SK-N-SH (cell line): Measurements from ENCODE around the gene LPIN2. TPM values are rescaled to one million over a fixed set of nuclear protein-coding genes. Genes with fewer than 3 reads are reported as not detected.

ENCODE experiments used
- CTCF ChIA-PET: fragments of 300-600, 350-600 bp; formaldehyde crosslinking; extraction: SDS; loops from one replicate; lab custom pipeline; 2021; lab: Yijun Ruan, JAX
- POLR2A ChIA-PET: fragments of 350-600 bp; sonication (Branson Sonifier 250); formaldehyde crosslinking; extraction: SDS; loops from one replicate; lab custom pipeline; 2020; ENCODE audit warnings: antibody characterized with exemption, inconsistent platforms; lab: Yijun Ruan, JAX
- DNase-seq: peaks from one replicate; pipeline ENCODE4 v3.0.0; 2012
- H2AFZ ChIP-seq: fragments of 200-600 bp; sonication (generic); 2 replicates; pipeline ENCODE4 v1.8.1; 2016; ENCODE audit warnings: antibody characterized with exemption, mild to moderate bottlenecking, low read depth
- H3F3A ChIP-seq: fragments of 200-600 bp; sonication (generic); replicated peaks from 2 replicates; pipeline ENCODE3; 2016; ENCODE audit warnings: antibody characterized with exemption, mild to moderate bottlenecking; ENCODE audit not compliant: insufficient read depth
- H3K27ac ChIP-seq, 2 experiments: fragments of 200-500 bp in 1 of 2; fragments of 200-600 bp in 1 of 2; sonication (Bioruptor generic) in 1 of 2; sonication (generic), shearing (Covaris generic) in 1 of 2; 2 replicates each; pipeline versions ENCODE4 v1.5.1 to v1.6.1; 2014 to 2016; ENCODE audit warnings: low read depth in 2 of 2, inconsistent platforms in 1 of 2, low read length in 1 of 2, mild to moderate bottlenecking in 1 of 2, mixed read lengths in 1 of 2
- H3K27me3 ChIP-seq: fragments of 200-600 bp; sonication (generic), shearing (Covaris generic); 2 replicates; pipeline ENCODE4 v1.6.1; 2016; ENCODE audit warnings: mixed run types; ENCODE audit not compliant: insufficient read depth
- H3K36me3 ChIP-seq, 2 experiments: fragments of 200-500 bp in 1 of 2; fragments of 200-600 bp in 1 of 2; sonication (Bioruptor generic) in 1 of 2; sonication (generic) in 1 of 2; replicated peaks in 1 of 2; 2 replicates each; pipeline versions ENCODE3 to v1.5.1; 2014 to 2016; ENCODE audit warnings: low read length in 1 of 2, mild to moderate bottlenecking in 1 of 2; ENCODE audit not compliant: insufficient read depth in 2 of 2, control insufficient read depth in 1 of 2
- H3K4me1 ChIP-seq, 2 experiments: fragments of 200-500 bp in 1 of 2; fragments of 200-600 bp in 1 of 2; sonication (Bioruptor generic) in 1 of 2; sonication (generic), shearing (Covaris generic) in 1 of 2; 2 replicates each; pipeline versions ENCODE4 v1.5.1 to v1.6.1; 2014 to 2016; ENCODE audit warnings: low read depth in 1 of 2, low read length in 1 of 2, mixed run types in 1 of 2; ENCODE audit not compliant: insufficient read depth in 2 of 2, control insufficient read depth in 1 of 2
- H3K4me2 ChIP-seq: fragments of 200-600 bp; sonication (generic), shearing (Covaris generic); 2 replicates; pipeline ENCODE4 v1.6.1; 2017; ENCODE audit warnings: mixed run types
- H3K4me3 ChIP-seq, 2 experiments: fragments of 200-500 bp in 1 of 2; fragments of 200-600 bp in 1 of 2; sonication (Bioruptor generic) in 1 of 2; sonication (generic), shearing (Covaris generic) in 1 of 2; 2 replicates each; pipeline versions ENCODE4 v1.5.1 to v1.8.1; 2014 to 2016; ENCODE audit warnings: low read depth in 2 of 2, inconsistent platforms in 1 of 2, low read length in 1 of 2, mild to moderate bottlenecking in 1 of 2, mixed read lengths in 1 of 2, moderate library complexity in 1 of 2
- H3K79me2 ChIP-seq: fragments of 200-600 bp; sonication (generic); 2 replicates; pipeline ENCODE4 v1.8.1; 2017; ENCODE audit warnings: mild to moderate bottlenecking; ENCODE audit not compliant: insufficient read depth
- H3K9ac ChIP-seq: fragments of 200-600 bp; sonication (generic); 2 replicates; pipeline ENCODE4 v1.6.1; 2017; ENCODE audit warnings: mixed run types
- H3K9me2 ChIP-seq: fragments of 200-600 bp; sonication (generic); 2 replicates; pipeline ENCODE4 v1.6.1; 2017; ENCODE audit warnings: mixed run types
- H3K9me3 ChIP-seq: fragments of 200-600 bp; sonication (generic); 2 replicates; pipeline ENCODE4 v1.6.1; 2017; ENCODE audit warnings: mixed run types, mild to moderate bottlenecking, moderate library complexity
- H4K20me1 ChIP-seq: fragments of 200-600 bp; sonication (generic); 2 replicates; pipeline ENCODE4 v1.6.1; 2017; ENCODE audit warnings: mild to moderate bottlenecking, mixed run types; ENCODE audit not compliant: insufficient read depth
- MEF2A ChIP-seq: IDR thresholded peaks from 2 replicates; pipeline ENCODE4 v1.4.0; 2012; ENCODE audit warnings: low read depth, borderline replicate concordance
- MXI1 ChIP-seq: IDR thresholded peaks from 2 replicates; pipeline ENCODE4 v1.6.1; 2012; ENCODE audit warnings: mild to moderate bottlenecking, low read depth, low read length, improper control_type of control experiment
- NRF1 ChIP-seq: IDR thresholded peaks from 2 replicates; pipeline ENCODE4 v1.6.1; 2012; ENCODE audit warnings: low read depth, mild to moderate bottlenecking, low read length
- RAD21 ChIP-seq: IDR thresholded peaks from 2 replicates; pipeline ENCODE4 v1.6.1; 2012; ENCODE audit warnings: mild to moderate bottlenecking, low read length
- RFX5 ChIP-seq: IDR thresholded peaks from 2 replicates; pipeline ENCODE4 v1.6.1; 2012; ENCODE audit warnings: mild to moderate bottlenecking, improper control_type of control experiment, low read length
- SMC3 ChIP-seq: IDR thresholded peaks from 2 replicates; pipeline ENCODE4 v1.6.1; 2012; ENCODE audit warnings: low read depth, low read length, improper control_type of control experiment
- TAF1 ChIP-seq: IDR thresholded peaks from 2 replicates; pipeline ENCODE4 v1.6.1; 2012; ENCODE audit warnings: low read depth, mild to moderate bottlenecking, low read length, moderate library complexity, borderline replicate concordance
- TCF12 ChIP-seq: IDR thresholded peaks from 2 replicates; pipeline ENCODE4 v1.4.0; 2012
- USF2 ChIP-seq: fragments of 150-350 bp; IDR thresholded peaks from 2 replicates; pipeline ENCODE4 v1.6.1; 2017; ENCODE audit warnings: antibody characterized with exemption, low read length, low read depth, borderline replicate concordance
- YY1 ChIP-seq: IDR thresholded peaks from 2 replicates; pipeline ENCODE4 v1.4.0; 2012; ENCODE audit warnings: low read depth, mild to moderate bottlenecking
- WGBS: methylation state at CpG from one replicate; pipeline ENCODE4 v1.1.6; 2017; ENCODE audit warnings: low lambda C conversion rate; 5-methylcytosine and 5-hydroxymethylcytosine counted together
- polyA plus RNA-seq, 3 experiments: library from polyadenylated mRNA; depleted of rRNA; stranded (reverse); fragments of >200 nt; gene quantifications; 2 replicates each; pipeline ENCODE4 v1.2.3, GENCODE V29; 2012
- TF ChIP-seq, protein P1 (sequence below): fragments of 150-350 bp; IDR thresholded peaks from 2 replicates; pipeline ENCODE4 v1.6.1; 2016; ENCODE audit warnings: mild to moderate bottlenecking, low read depth, low read length
- TF ChIP-seq, protein P2 (sequence below): IDR thresholded peaks from 2 replicates; pipeline ENCODE4 v1.6.1; 2012; ENCODE audit warnings: mild to moderate bottlenecking, low read depth, low read length, moderate library complexity
- TF ChIP-seq, protein P3 (sequence below): IDR thresholded peaks from 2 replicates; pipeline ENCODE4 v1.4.0; 2012; ENCODE audit warnings: low read depth
- TF ChIP-seq, protein P4 (sequence below): fragments of 200-600 bp; sonication (generic); IDR thresholded peaks from 2 replicates; pipeline ENCODE4 v1.6.1; 2017; ENCODE audit warnings: antibody characterized with exemption, mild to moderate bottlenecking, moderate library complexity

Gene LPIN2
- polyA plus RNA-seq, 1 of the 3 experiments (the other 2 are of a cell fraction): 19.3 TPM

DNA sequence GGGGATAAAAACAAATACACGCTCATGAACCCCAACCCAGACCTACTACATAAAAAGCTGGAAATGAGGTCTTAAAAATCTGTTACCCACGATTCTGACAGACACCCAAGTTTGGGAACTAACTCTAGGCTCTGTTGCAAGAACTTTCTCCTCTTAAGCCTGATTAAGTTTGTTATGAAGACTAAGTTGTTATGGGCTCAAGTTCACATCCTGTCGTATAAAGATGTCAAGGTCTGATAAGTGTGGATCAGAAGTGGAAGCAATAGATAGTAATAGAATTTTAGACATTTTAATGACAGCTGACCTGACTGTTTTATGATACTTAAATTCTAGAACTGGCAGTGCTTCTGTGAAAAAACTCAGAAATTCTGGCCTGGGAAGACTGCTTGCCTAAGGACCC lies 43.2 kb downstream of the LPIN2 start (continued):
- TF ChIP-seq, protein P1, sequence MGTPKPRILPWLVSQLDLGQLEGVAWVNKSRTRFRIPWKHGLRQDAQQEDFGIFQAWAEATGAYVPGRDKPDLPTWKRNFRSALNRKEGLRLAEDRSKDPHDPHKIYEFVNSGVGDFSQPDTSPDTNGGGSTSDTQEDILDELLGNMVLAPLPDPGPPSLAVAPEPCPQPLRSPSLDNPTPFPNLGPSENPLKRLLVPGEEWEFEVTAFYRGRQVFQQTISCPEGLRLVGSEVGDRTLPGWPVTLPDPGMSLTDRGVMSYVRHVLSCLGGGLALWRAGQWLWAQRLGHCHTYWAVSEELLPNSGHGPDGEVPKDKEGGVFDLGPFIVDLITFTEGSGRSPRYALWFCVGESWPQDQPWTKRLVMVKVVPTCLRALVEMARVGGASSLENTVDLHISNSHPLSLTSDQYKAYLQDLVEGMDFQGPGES: no peak
- no peak for TF ChIP-seq RFX5

GRCh38 chr18:2968606-2969005 lies 44.3 kb downstream of the LPIN2 start:
- no peaks in the 10 kb centered on the region for H3F3A ChIP-seq
- no peak overlapping the region for H3K27ac ChIP-seq
- H4K20me1 ChIP-seq: no peaks in the 10 kb centered on the region
- no peak overlapping the region for H2AFZ ChIP-seq
- CTCF ChIA-PET: interaction anchor here (1.0 to 1.8 kb wide), 2 partner anchors 19 to 21 kb away, joined by 3 to 5 read pairs; no protein-coding TSS in a partner anchor
- H3K4me3 ChIP-seq: no peak overlapping the region
- no peaks in the 10 kb centered on the region for H3K9me2 ChIP-seq
- 79% methylated on average over 1 of the region's 1 CpG for WGBS
- no peak for DNase-seq
- H3K9me3 ChIP-seq: no peaks in the 10 kb centered on the region
- H3K9ac ChIP-seq: no peak overlapping the region
- H3K27me3 ChIP-seq: no peaks in the 10 kb centered on the region
- POLR2A ChIA-PET: no interaction called here
- H3K79me2 ChIP-seq: peaks cover 91% of the 10 kb centered on the region
- H3K36me3 ChIP-seq: no peaks in the 10 kb centered on the region
- H3K4me2 ChIP-seq: no peak overlapping the region
- TF ChIP-seq USF2: no peak
- TF ChIP-seq, all 33 proteins: peak for 0
- H3K4me1 ChIP-seq: peaks cover 6 to 9% of the 10 kb centered on the region in 2 experiments; a peak in 2 of 4 replicates

DNA sequence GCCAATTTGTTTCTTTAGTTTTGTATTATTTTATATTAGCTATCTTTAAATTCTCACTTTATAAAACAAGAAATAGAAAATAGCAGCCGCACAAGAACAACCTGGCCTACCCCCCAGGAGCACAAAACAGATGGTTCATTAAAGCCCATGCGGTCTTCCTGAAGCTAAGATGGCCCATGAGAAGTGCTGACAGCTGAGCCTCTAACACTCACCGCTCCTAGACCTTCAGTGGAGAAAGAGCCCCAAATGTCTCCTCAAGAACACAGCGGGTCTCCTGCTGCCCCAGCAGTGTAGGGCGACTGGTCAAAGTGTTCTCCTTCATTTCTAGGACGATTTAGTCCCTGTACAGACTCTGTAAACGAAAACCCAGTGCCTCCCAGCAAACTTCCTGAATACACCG lies 45.1 kb downstream of the LPIN2 start:
- H3K27ac ChIP-seq: no peak overlapping the region
- H3K4me3 ChIP-seq: no peak overlapping the region
- no peak overlapping the region for H3K4me2 ChIP-seq
- WGBS: 98% methylated on average over 8 of the region's 8 CpGs
- H3K4me1 ChIP-seq: peaks cover 7 to 9% of the 10 kb centered on the region in 2 experiments; a peak in 2 of 4 replicates
- H3K9ac ChIP-seq: no peak overlapping the region
- peaks cover 91% of the 10 kb centered on the region for H3K79me2 ChIP-seq
- no peaks in the 10 kb centered on the region for H3K9me2 ChIP-seq
- no peaks in the 10 kb centered on the region for H3K9me3 ChIP-seq
- DNase-seq: no peak
- ChIA-PET CTCF (interaction anchor here (1.0 to 1.8 kb wide), 2 partner anchors 18 to 20 kb away, joined by 3 to 5 read pairs; no protein-coding TSS in a partner anchor), POLR2A (interaction anchor here (0.8 kb wide), 1 partner anchor 9 kb away, joined by 3 read pairs; no protein-coding TSS in a partner anchor)
- no peaks in the 10 kb centered on the region for H3K27me3 ChIP-seq
- H2AFZ ChIP-seq: no peak overlapping the region
- no peaks in the 10 kb centered on the region for H4K20me1 ChIP-seq
- TF ChIP-seq, protein P2, sequence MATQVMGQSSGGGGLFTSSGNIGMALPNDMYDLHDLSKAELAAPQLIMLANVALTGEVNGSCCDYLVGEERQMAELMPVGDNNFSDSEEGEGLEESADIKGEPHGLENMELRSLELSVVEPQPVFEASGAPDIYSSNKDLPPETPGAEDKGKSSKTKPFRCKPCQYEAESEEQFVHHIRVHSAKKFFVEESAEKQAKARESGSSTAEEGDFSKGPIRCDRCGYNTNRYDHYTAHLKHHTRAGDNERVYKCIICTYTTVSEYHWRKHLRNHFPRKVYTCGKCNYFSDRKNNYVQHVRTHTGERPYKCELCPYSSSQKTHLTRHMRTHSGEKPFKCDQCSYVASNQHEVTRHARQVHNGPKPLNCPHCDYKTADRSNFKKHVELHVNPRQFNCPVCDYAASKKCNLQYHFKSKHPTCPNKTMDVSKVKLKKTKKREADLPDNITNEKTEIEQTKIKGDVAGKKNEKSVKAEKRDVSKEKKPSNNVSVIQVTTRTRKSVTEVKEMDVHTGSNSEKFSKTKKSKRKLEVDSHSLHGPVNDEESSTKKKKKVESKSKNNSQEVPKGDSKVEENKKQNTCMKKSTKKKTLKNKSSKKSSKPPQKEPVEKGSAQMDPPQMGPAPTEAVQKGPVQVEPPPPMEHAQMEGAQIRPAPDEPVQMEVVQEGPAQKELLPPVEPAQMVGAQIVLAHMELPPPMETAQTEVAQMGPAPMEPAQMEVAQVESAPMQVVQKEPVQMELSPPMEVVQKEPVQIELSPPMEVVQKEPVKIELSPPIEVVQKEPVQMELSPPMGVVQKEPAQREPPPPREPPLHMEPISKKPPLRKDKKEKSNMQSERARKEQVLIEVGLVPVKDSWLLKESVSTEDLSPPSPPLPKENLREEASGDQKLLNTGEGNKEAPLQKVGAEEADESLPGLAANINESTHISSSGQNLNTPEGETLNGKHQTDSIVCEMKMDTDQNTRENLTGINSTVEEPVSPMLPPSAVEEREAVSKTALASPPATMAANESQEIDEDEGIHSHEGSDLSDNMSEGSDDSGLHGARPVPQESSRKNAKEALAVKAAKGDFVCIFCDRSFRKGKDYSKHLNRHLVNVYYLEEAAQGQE: no peak
- TF ChIP-seq SMC3: no peak
- no peak for TF ChIP-seq YY1
- no peak for TF ChIP-seq RAD21
- TF ChIP-seq MXI1: no peak
- no peak for TF ChIP-seq RFX5
- no peak for TF ChIP-seq TCF12
- TF ChIP-seq TAF1: no peak
- TF ChIP-seq, protein P3, sequence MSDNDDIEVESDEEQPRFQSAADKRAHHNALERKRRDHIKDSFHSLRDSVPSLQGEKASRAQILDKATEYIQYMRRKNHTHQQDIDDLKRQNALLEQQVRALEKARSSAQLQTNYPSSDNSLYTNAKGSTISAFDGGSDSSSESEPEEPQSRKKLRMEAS: no peak
- no peak for TF ChIP-seq MEF2A
- TF ChIP-seq, protein P4, sequence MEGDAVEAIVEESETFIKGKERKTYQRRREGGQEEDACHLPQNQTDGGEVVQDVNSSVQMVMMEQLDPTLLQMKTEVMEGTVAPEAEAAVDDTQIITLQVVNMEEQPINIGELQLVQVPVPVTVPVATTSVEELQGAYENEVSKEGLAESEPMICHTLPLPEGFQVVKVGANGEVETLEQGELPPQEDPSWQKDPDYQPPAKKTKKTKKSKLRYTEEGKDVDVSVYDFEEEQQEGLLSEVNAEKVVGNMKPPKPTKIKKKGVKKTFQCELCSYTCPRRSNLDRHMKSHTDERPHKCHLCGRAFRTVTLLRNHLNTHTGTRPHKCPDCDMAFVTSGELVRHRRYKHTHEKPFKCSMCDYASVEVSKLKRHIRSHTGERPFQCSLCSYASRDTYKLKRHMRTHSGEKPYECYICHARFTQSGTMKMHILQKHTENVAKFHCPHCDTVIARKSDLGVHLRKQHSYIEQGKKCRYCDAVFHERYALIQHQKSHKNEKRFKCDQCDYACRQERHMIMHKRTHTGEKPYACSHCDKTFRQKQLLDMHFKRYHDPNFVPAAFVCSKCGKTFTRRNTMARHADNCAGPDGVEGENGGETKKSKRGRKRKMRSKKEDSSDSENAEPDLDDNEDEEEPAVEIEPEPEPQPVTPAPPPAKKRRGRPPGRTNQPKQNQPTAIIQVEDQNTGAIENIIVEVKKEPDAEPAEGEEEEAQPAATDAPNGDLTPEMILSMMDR: no peak
- TF ChIP-seq, protein P1: no peak
- TF ChIP-seq NRF1: no peak
- no peaks in the 10 kb centered on the region for H3K36me3 ChIP-seq
- H3F3A ChIP-seq: no peaks in the 10 kb centered on the region
